Measurements from ENCODE around the gene CTNNA3. TPM values are rescaled to one million over a fixed set of nuclear protein-coding genes. Genes with fewer than 3 reads are reported as not detected.

Gene CTNNA3
- total and polyA plus RNA-seq, 2 donors (not counting 1 experiment from before 2014, with no cell fraction given): not detected

DNA sequence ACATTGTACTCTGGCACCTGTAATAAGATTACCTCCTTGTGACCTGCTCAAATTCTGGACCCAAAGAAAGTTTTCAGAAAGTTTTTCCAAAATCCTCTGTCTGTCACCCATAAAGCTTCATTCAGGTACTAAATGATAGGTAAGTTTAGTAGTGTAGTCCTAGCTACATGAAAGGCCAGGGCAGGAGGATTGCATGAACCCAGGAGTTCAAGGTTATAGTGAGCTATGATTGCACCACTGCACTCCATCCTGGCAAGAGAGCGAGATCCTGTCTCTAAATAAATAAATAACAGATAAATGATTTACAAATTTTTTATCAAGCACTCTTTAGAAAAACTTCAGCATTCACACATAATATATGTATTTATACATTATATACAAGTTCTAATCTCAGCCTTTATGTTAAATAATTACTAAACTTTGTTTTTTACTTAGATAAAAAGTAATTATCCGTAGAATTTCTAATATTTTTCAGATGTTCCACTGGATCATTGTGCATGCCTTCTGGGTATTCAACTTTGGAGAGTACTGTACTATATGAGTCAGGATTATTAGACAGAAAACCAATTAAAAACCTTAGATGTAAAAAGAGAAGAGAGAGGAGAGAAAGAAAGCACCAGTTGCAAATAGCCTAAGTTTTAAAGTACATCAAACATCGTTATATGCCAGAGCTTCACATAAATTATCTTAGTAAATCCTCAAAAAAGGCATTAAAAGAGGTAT, 407.1 kb downstream of the CTNNA3 start:
- Histone ChIP-seq H3K9me3 (ENCODE audit: control insufficient read depth, insufficient read depth, low read depth, low read length) (no peaks in the 10 kb centered on the region), H3K9ac (ENCODE audit: insufficient read depth, low read length) (no peak overlapping the region), H3K4me3 (replicated peaks in 1 of 4; ENCODE audit: control extremely low read depth in 1 of 4, insufficient read depth in 1 of 4, low read depth in 3 of 4, low read length in 4 of 4) (no peak overlapping the region), H4K20me1 (ENCODE audit: control insufficient read depth, extremely low read depth, insufficient read depth, low read length) (no peaks in the 10 kb centered on the region), H2AFZ (ENCODE audit: low read length) (no peak overlapping the region), H3K4me1 (ENCODE audit: control insufficient read depth, extremely low read depth, insufficient read depth, low read length) (no peaks in the 10 kb centered on the region), H3K27ac (ENCODE audit: insufficient read depth, low read length) (no peak overlapping the region), H3K79me2 (ENCODE audit: control insufficient read depth, insufficient read depth, low read length) (no peaks in the 10 kb centered on the region), H3K27me3 (ENCODE audit: control insufficient read depth, insufficient read depth, low read length) (no peaks in the 10 kb centered on the region), H3K4me2 (ENCODE audit: extremely low read depth, insufficient read depth, low read length) (no peak overlapping the region), H3K36me3 (ENCODE audit: control insufficient read depth, insufficient read depth, low read length) (no peaks in the 10 kb centered on the region)
- no peak for DNase-seq (ENCODE audit: low read depth in 2 of 2)
- TF ChIP-seq, protein P1, sequence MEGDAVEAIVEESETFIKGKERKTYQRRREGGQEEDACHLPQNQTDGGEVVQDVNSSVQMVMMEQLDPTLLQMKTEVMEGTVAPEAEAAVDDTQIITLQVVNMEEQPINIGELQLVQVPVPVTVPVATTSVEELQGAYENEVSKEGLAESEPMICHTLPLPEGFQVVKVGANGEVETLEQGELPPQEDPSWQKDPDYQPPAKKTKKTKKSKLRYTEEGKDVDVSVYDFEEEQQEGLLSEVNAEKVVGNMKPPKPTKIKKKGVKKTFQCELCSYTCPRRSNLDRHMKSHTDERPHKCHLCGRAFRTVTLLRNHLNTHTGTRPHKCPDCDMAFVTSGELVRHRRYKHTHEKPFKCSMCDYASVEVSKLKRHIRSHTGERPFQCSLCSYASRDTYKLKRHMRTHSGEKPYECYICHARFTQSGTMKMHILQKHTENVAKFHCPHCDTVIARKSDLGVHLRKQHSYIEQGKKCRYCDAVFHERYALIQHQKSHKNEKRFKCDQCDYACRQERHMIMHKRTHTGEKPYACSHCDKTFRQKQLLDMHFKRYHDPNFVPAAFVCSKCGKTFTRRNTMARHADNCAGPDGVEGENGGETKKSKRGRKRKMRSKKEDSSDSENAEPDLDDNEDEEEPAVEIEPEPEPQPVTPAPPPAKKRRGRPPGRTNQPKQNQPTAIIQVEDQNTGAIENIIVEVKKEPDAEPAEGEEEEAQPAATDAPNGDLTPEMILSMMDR (conservative IDR thresholded peaks at IDR 0.05 in 1 of 2, IDR thresholded peaks at IDR 0.05 in 1 of 2; ENCODE audit: low read depth in 1 of 2, low read length in 2 of 2): no peak
- no peak for TF ChIP-seq EZH2 (IDR thresholded peaks at IDR 0.05; ENCODE audit: low read length, missing control alignments)

DNA sequence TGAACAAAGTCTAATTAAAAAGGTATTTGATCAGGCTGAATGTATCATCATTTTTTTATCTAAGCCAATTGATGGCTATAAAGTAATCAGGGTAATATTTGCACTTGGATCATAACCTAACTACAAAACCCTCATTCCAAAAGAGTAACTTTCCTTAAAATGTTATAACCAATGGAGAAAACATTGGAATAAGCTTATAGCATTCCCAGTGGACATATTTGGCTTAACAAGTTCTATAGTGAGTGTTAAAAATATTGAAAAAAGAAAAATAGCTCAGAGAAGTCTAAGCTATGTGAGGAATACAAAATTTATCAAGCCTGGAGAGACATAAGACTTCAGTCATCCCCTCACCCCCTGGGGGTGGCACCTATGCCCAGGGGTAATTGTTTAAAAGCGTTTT, 411.4 kb downstream of the CTNNA3 start:
- Histone ChIP-seq H3K27me3 (ENCODE audit: control insufficient read depth, insufficient read depth, low read length) (no peaks in the 10 kb centered on the region), H3K9me3 (ENCODE audit: control insufficient read depth, insufficient read depth, low read depth, low read length) (no peaks in the 10 kb centered on the region), H3K4me3 (replicated peaks in 1 of 4; ENCODE audit: control extremely low read depth in 1 of 4, insufficient read depth in 1 of 4, low read depth in 3 of 4, low read length in 4 of 4) (no peak overlapping the region), H3K4me1 (ENCODE audit: control insufficient read depth, extremely low read depth, insufficient read depth, low read length) (no peaks in the 10 kb centered on the region), H3K36me3 (ENCODE audit: control insufficient read depth, insufficient read depth, low read length) (no peaks in the 10 kb centered on the region), H3K9ac (ENCODE audit: insufficient read depth, low read length) (no peak overlapping the region), H2AFZ (ENCODE audit: low read length) (no peak overlapping the region), H3K79me2 (ENCODE audit: control insufficient read depth, insufficient read depth, low read length) (no peaks in the 10 kb centered on the region), H3K27ac (ENCODE audit: insufficient read depth, low read length) (no peak overlapping the region), H3K4me2 (ENCODE audit: extremely low read depth, insufficient read depth, low read length) (no peak overlapping the region), H4K20me1 (ENCODE audit: control insufficient read depth, extremely low read depth, insufficient read depth, low read length) (no peaks in the 10 kb centered on the region)
- TF ChIP-seq EZH2 (IDR thresholded peaks at IDR 0.05; ENCODE audit: low read length, missing control alignments): no peak
- TF ChIP-seq, protein P1 (conservative IDR thresholded peaks at IDR 0.05 in 1 of 2, IDR thresholded peaks at IDR 0.05 in 1 of 2; ENCODE audit: low read depth in 1 of 2, low read length in 2 of 2): no peak
- no peak for DNase-seq (ENCODE audit: low read depth in 2 of 2)

DNA sequence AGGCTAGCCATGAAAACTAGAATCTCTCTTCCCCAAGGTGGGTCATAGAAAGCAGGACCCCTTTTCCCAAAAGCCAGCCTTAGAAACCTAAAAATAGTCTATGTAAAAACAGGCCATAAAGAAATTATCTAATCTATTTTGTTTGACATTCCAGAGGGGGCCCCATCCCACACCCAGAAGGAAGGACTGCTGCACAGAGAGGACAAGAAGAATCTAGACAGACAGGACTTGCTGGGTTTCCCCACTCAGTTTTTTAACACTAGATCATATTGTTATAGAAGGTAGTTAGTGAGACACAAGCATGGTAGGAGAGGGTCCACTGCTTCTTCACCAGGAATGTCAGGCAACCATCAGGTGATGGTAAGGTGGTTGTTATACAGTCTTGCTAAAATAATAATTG, 413.1 kb downstream of the CTNNA3 start:
- Histone ChIP-seq H3K9ac (ENCODE audit: insufficient read depth, low read length) (no peak overlapping the region), H4K20me1 (ENCODE audit: control insufficient read depth, extremely low read depth, insufficient read depth, low read length) (no peaks in the 10 kb centered on the region), H3K27ac (ENCODE audit: insufficient read depth, low read length) (no peak overlapping the region), H3K36me3 (ENCODE audit: control insufficient read depth, insufficient read depth, low read length) (no peaks in the 10 kb centered on the region), H3K4me1 (ENCODE audit: control insufficient read depth, extremely low read depth, insufficient read depth, low read length) (no peaks in the 10 kb centered on the region), H3K27me3 (ENCODE audit: control insufficient read depth, insufficient read depth, low read length) (no peaks in the 10 kb centered on the region), H3K4me2 (ENCODE audit: extremely low read depth, insufficient read depth, low read length) (no peak overlapping the region), H3K9me3 (ENCODE audit: control insufficient read depth, insufficient read depth, low read depth, low read length) (no peaks in the 10 kb centered on the region), H3K4me3 (replicated peaks in 1 of 4; ENCODE audit: control extremely low read depth in 1 of 4, insufficient read depth in 1 of 4, low read depth in 3 of 4, low read length in 4 of 4) (no peak overlapping the region), H3K79me2 (ENCODE audit: control insufficient read depth, insufficient read depth, low read length) (no peaks in the 10 kb centered on the region), H2AFZ (ENCODE audit: low read length) (no peak overlapping the region)
- no peak for DNase-seq (ENCODE audit: low read depth in 2 of 2)
- TF ChIP-seq, protein P1 (conservative IDR thresholded peaks at IDR 0.05 in 1 of 2, IDR thresholded peaks at IDR 0.05 in 1 of 2; ENCODE audit: low read depth in 1 of 2, low read length in 2 of 2): no peak
- no peak for TF ChIP-seq EZH2 (IDR thresholded peaks at IDR 0.05; ENCODE audit: low read length, missing control alignments)
